Cardiac fibroblast (primary cell): Measurements from ENCODE around the gene IMMP2L.

Experiments
- DNase-seq, 2 donors: peaks; one replicate each; pipeline versions ENCODE4 v3.0.0 to v3.0.0-alpha.2; 2010; ENCODE audit warnings: low read depth in 2 of 2
- H3K4me3 ChIP-seq, 2 donors: replicated peaks in 1 of 2; 1 replicate in 1 of 2; 2 replicates in 1 of 2; pipeline ENCODE4 v1.5.1; 2011; ENCODE audit warnings: low read depth in 2 of 2, low read length in 2 of 2, mild to moderate bottlenecking in 2 of 2, moderate library complexity in 1 of 2
- TF ChIP-seq, protein P1 (sequence below): IDR thresholded peaks from one replicate; pipeline ENCODE4 v1.5.1; 2011; ENCODE audit warnings: low read depth, mild to moderate bottlenecking, low read length, inconsistent platforms

Gene IMMP2L

DNA sequence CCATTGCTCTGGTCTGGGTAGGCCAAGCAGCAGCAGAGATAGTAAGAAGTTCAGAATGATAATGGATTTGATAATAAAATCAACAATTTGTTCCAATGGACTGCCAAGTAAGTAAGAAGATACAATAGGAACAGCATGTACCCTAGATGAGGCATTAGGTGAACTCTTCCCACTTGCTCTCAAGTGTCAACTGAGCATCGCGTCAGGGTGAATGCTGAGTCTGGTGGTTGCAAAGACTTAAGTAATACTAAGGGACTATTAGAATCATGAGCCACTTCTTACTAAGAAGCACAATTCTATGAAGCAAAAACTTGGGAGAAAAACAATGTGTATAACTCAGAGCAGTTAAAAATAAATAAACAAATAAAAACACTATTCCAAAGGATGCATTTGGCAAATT is 416.8 kb downstream of the IMMP2L start:
- DNase-seq, result no peak

DNA sequence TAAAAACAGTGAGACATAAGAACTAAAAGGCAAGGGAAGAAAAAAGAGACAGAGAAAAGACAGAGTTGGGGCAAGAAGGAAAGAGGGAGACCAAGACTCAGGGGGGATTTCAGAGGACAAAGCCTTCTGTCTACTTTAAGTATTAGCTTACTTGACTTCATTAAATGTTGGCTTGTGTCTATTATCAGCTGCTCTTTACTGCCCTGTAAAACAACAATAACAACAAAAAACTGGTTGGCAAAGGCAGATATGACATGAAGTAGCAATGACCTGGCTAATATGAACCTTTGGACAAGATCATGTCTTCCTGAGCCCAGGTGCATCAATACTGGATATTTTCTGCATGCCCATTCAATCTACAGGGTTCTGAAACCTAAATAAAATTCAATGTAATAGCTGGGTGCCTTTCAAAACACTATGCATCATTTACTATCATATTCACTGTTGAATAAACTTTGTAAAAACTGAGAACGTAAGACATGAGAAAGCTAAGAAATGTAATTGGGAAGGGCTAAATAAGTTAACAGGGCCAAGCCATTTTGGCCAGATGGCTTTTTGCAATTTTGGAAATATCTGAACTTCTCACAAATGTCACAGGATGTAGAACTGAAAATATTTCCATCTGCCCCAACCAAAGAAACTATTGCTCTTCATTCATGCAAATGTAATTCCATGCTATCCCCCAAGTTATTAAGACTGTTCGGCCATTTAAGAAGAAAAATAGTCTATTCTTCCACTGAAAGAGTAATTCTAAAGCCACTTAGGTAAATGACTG is 422.0 kb downstream of the IMMP2L start:
- TF ChIP-seq, protein P1, sequence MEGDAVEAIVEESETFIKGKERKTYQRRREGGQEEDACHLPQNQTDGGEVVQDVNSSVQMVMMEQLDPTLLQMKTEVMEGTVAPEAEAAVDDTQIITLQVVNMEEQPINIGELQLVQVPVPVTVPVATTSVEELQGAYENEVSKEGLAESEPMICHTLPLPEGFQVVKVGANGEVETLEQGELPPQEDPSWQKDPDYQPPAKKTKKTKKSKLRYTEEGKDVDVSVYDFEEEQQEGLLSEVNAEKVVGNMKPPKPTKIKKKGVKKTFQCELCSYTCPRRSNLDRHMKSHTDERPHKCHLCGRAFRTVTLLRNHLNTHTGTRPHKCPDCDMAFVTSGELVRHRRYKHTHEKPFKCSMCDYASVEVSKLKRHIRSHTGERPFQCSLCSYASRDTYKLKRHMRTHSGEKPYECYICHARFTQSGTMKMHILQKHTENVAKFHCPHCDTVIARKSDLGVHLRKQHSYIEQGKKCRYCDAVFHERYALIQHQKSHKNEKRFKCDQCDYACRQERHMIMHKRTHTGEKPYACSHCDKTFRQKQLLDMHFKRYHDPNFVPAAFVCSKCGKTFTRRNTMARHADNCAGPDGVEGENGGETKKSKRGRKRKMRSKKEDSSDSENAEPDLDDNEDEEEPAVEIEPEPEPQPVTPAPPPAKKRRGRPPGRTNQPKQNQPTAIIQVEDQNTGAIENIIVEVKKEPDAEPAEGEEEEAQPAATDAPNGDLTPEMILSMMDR, result no peak
- no peak overlapping the region for H3K4me3 ChIP-seq
- no peak for DNase-seq

More for the DNA sequence above, 416.8 kb downstream of the IMMP2L start:
- TF ChIP-seq, protein P1, result no peak
- no peak overlapping the region for H3K4me3 ChIP-seq

DNA sequence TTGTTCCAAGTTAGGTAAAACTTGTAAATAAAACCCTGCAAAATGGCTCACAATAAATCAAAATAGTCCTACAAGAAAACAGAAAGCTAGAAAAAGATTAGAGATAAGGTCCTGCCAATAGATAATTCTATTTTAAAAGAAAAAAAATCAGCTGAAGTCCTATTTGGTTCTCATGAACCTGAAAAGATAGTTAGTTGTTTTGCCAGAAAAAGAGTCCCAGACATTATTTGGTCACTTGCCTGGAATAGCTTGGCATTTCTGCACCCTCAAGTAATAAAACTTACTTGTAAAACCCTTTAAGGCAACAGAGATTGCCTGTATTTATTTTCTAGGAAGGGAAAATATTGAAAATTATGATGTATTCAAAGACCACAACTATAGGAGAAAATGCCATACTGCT is 423.7 kb downstream of the IMMP2L start:
- H3K4me3 ChIP-seq, result no peak overlapping the region
- DNase-seq, result peak in 1 of 2 donors; percentile 4
- TF ChIP-seq, protein P1, result no peak

DNA sequence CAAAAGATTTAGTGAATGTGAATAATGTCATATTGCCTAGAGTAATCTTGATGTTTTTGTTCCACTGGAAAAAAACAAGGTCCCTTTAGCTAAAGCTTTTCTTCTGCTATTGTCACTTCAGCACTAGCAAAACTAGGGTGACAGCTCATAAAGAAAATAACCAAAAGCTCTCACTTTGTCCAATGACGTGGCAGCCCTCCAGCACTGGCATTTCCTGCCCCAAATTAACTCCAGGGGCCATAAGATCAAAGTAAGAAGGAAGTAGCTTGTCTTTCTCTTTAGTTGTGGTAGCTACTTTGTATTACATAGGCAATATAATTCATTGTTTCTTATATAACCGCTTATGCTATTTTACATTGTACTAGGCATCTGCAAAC is 424.1 kb downstream of the IMMP2L start:
- DNase-seq, result peak; percentile 46 to 74
- no peak overlapping the region for H3K4me3 ChIP-seq
- TF ChIP-seq, protein P1, result no peak

DNA sequence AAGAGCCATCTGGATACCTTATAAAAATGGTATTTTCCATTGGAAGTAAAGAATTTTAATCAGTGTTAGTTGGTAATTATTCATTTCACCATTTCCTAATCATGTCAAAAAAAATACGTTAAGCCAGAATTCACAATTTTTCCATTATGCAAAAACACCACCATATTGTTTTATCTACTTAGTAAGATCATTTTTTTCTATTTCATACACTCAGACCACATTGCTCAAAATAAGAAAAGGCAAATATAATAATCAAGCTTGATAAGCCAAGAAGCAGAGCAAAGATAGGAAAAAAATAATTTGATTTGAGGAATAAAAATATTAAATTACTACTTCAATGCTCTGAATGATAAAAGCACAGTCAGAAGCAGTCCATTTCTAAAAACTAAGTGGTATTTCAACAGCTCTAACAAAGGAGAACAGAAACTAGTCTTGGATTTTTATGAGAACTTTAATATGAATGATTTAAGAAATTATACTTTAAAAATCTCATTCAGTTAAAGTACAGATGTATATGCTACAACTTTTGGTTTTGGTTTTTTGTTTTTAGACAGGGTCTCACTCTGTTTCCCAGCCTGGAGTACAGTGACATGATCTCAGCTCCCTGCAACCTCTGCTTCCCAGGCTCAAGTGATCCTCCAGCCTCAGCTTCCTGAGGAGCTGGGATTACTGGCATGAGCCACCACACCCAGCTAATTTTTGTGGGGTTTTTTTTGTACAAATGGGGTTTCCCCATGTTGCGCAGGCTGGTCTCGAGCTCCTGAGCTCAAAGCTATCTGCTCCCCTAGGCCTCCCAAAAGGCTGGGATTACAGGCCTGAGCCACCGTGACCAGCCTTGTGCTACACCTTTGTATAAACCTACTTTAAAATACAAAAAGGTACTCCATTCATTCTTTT is 424.7 kb downstream of the IMMP2L start:
- TF ChIP-seq, protein P1, result no peak
- H3K4me3 ChIP-seq, result no peak overlapping the region
- peak; percentile 4 to 75 for DNase-seq

DNA sequence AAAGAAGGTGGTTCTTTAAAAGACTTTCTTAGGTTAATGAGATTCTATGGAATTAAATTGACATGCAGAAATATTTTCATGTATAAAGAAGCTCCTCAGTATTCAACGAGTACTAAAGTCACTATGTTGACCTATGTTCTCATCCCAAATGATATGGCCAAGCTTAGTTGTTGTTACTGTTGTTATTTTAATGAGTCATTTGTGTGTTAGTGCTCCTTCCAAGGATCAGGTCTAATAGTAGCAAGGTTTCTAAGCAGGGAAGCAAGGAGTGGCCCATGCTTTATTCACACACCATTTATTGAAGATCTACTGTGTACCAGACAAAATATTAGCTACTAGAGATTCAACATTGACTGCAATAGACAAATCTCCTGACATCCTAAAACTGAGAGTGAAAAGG is 429.5 kb downstream of the IMMP2L start:
- peak in 1 of 2 donors; percentile 41 for DNase-seq
- no peak overlapping the region for H3K4me3 ChIP-seq
- TF ChIP-seq, protein P1, result no peak
